DOHH2 (cell line): ENCODE measurements around the gene GRK4.

Experiments used
- H3F3A ChIP-seq: fragments of 200-600 bp; sonication (generic), shearing (Covaris generic); 2 replicates; pipeline ENCODE4 v1.6.0; 2016; ENCODE audit warnings: antibody characterized with exemption, mild to moderate bottlenecking; ENCODE audit not compliant: control insufficient read depth, insufficient read depth
- H3K27ac ChIP-seq: fragments of 200-600 bp; sonication (generic); 2 replicates; pipeline ENCODE4 v1.5.1; 2014; ENCODE audit warnings: low read depth, mild to moderate bottlenecking, low read length, moderate library complexity
- H3K27me3 ChIP-seq: fragments of 200-600 bp; sonication (generic); 2 replicates; pipeline ENCODE4 v1.6.1; 2014; ENCODE audit warnings: mild to moderate bottlenecking, low read length, mixed read lengths; ENCODE audit not compliant: control insufficient read depth
- H3K36me3 ChIP-seq: fragments of 200-600 bp; sonication (generic); 2 replicates; pipeline ENCODE4 v1.6.1; 2014; ENCODE audit warnings: mild to moderate bottlenecking, low read length, moderate library complexity, mixed read lengths; ENCODE audit not compliant: control insufficient read depth
- H3K4me1 ChIP-seq: fragments of 200-600 bp; sonication (generic); 2 replicates; pipeline ENCODE4 v1.6.1; 2014; ENCODE audit warnings: mild to moderate bottlenecking, low read length, mixed read lengths; ENCODE audit not compliant: control insufficient read depth
- H3K4me2 ChIP-seq: fragments of 200-600 bp; sonication (generic); 2 replicates; pipeline ENCODE4 v1.6.0; 2014; ENCODE audit warnings: mild to moderate bottlenecking, low read length, moderate library complexity
- H3K4me3 ChIP-seq: fragments of 200-600 bp; sonication (generic); 2 replicates; pipeline ENCODE4 v1.5.1; 2014; ENCODE audit warnings: mild to moderate bottlenecking, low read length, mixed read lengths
- H3K79me2 ChIP-seq: fragments of 200-600 bp; sonication (generic); 2 replicates; pipeline ENCODE4 v1.6.1; 2014; ENCODE audit warnings: mild to moderate bottlenecking, low read length, mixed read lengths; ENCODE audit not compliant: control insufficient read depth
- H3K9me2 ChIP-seq: fragments of 200-600 bp; sonication (generic); replicated peaks from 2 replicates; pipeline ENCODE4 v1.6.1; 2014; ENCODE audit warnings: mild to moderate bottlenecking, low read length, mixed read lengths; ENCODE audit not compliant: control insufficient read depth
- H3K9me3 ChIP-seq: fragments of 200-600 bp; sonication (generic); 2 replicates; pipeline ENCODE4 v1.6.1; 2014; ENCODE audit warnings: antibody characterized with exemption, low read length, mixed read lengths; ENCODE audit not compliant: control insufficient read depth, insufficient read depth
- H4K20me1 ChIP-seq: fragments of 200-600 bp; sonication (generic); 2 replicates; pipeline ENCODE4 v1.6.0; 2014; ENCODE audit warnings: low read depth, mild to moderate bottlenecking, antibody characterized with exemption, low read length, moderate library complexity; ENCODE audit not compliant: control insufficient read depth, insufficient read depth
- CTCF ChIP-seq: fragments of 200-600 bp; sonication (generic); IDR thresholded peaks from one replicate; pipeline ENCODE4 v1.5.1; 2014; ENCODE audit warnings: antibody characterized with exemption, mild to moderate bottlenecking, low read depth, low read length; ENCODE audit not compliant: poor library complexity, severe bottlenecking
- EZH2phosphoT487 ChIP-seq: fragments of 200-600 bp; sonication (generic); IDR thresholded peaks from 2 replicates; pipeline ENCODE4 v1.6.1; 2017; ENCODE audit warnings: borderline replicate concordance, mild to moderate bottlenecking, antibody characterized with exemption, low read length, moderate library complexity, mixed read lengths

The GRK4 gene

GRCh38 chr4:3077796-3078195, 114.4 kb downstream of the GRK4 start:
- Histone ChIP-seq H3K27ac (peak overlapping the region; percentile 87), H3F3A (peaks cover 25% of the 10 kb centered on the region)
- TF ChIP-seq EZH2phosphoT487: no peak
- TF ChIP-seq CTCF: no peak

GRCh38 chr4:3079694-3080123, 116.3 kb downstream of the GRK4 start:
- Histone ChIP-seq H3K4me1 (peaks cover 66% of the 10 kb centered on the region), H3K27me3 (no peaks in the 10 kb centered on the region), H4K20me1 (peaks cover 15% of the 10 kb centered on the region), H3K79me2 (peaks cover 97% of the 10 kb centered on the region), H3K9me2 (no peaks in the 10 kb centered on the region), H3F3A (peaks cover 25% of the 10 kb centered on the region), H3K9me3 (no peaks in the 10 kb centered on the region), H3K4me3 (peak overlapping the region; percentile 55), H3K4me2 (peak overlapping the region; percentile 84), H3K27ac (peak overlapping the region; percentile 87), H3K36me3 (peaks cover 31% of the 10 kb centered on the region)
- TF ChIP-seq CTCF: no peak
- no peak for TF ChIP-seq EZH2phosphoT487

More at GRCh38 chr4:3077796-3078195, 114.4 kb downstream of the GRK4 start:
- H3K9me2 ChIP-seq: no peaks in the 10 kb centered on the region
- H3K4me2 ChIP-seq: peak overlapping the region; percentile 84
- peaks cover 25% of the 10 kb centered on the region for H3K36me3 ChIP-seq
- H3K4me1 ChIP-seq: peaks cover 67% of the 10 kb centered on the region
- H3K4me3 ChIP-seq: peak overlapping the region; percentile 60
- H3K27me3 ChIP-seq: no peaks in the 10 kb centered on the region
- peaks cover 80% of the 10 kb centered on the region for H3K79me2 ChIP-seq
- H3K9me3 ChIP-seq: no peaks in the 10 kb centered on the region
- H4K20me1 ChIP-seq: peaks cover 12% of the 10 kb centered on the region

GRCh38 chr4:3082925-3083515, 119.6 kb downstream of the GRK4 start:
- TF ChIP-seq CTCF (no peak), EZH2phosphoT487 (no peak)
- Histone ChIP-seq H3K4me2 (no peak overlapping the region), H3K27me3 (no peaks in the 10 kb centered on the region), H3K9me2 (no peaks in the 10 kb centered on the region), H3K36me3 (peaks cover 47% of the 10 kb centered on the region), H4K20me1 (peaks cover 15% of the 10 kb centered on the region; the same call in 1 of the 2 replicates), H3K27ac (no peak overlapping the region), H3K79me2 (peaks cover 97% of the 10 kb centered on the region), H3F3A (peaks cover 7% of the 10 kb centered on the region; the same call in 1 of the 2 replicates), H3K9me3 (no peaks in the 10 kb centered on the region), H3K4me1 (peaks cover 50% of the 10 kb centered on the region), H3K4me3 (no peak overlapping the region)
